Hematopoietic multipotent progenitor cell treated with erythropoietin and hydrocortisone succinate and interleukin-3 and kit ligand, for 17 days (in vitro differentiated cells): ENCODE results near the gene HIPK2.

Experiments
- DNase-seq: peaks from one replicate; pipeline ENCODE4 v3.0.0-alpha.2; 2015; ENCODE audit warnings: low spot score

HIPK2 gene

DNA sequence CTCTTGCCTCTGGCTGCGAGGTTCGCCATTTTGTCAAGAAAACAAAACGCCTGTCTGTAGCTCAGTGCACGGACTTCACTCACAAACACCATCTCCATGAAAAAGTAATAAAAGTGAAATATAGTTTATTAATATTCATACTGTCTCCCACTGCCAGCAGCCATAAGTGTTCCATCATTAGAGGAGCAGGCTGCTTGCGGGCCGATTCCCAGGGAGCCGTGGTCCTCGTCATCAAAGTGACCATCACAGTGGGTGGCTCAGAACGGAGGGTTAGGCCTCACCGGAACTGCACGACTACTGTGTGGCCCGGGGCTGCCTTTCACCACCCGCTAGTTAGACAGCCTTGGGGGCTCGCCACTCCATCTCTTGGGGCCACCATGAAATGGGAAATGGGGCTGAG is 82.7 kb downstream of the HIPK2 start:
- no peak for DNase-seq

DNA sequence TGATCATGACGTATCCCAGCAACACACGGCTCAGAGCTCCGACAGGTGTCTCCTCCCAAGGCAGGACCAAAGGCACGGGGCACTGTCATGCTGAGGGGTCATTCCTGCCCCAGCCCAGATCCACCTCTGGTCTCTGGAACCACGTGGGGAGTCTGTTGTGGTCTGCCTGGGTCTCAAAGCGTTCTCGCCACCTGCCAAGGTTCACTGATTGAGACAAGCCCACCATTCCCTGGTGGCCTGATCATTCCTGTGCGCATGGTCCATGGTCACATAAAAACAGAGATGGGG is 83.5 kb downstream of the HIPK2 start:
- no peak for DNase-seq

- no peak for DNase-seq
These were observed 84.0 kb downstream of the HIPK2 start for GRCh38 chr7:139693651-139694388.

DNA sequence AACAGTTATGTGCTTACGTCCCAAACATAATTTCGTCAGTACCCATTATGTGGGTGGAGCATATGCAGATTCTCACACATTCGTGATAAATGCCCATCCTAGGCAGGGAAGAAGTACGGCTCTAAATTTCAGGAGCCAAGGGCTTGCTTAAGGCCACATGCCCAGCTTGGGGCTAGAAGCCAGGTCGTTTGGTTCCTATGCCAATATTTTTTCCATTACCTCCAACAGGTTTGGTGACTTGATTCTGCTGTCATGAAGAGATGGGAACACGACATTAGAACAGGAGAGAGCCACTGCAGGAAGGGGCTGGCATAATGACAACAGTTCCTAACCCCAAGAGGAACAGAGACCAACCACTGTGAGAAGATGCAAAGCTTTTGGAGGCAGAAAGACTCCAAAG is 85.1 kb downstream of the HIPK2 start:
- no peak for DNase-seq

GRCh38 chr7:139691253-139691781 is 86.5 kb downstream of the HIPK2 start:
- no peak for DNase-seq

DNA sequence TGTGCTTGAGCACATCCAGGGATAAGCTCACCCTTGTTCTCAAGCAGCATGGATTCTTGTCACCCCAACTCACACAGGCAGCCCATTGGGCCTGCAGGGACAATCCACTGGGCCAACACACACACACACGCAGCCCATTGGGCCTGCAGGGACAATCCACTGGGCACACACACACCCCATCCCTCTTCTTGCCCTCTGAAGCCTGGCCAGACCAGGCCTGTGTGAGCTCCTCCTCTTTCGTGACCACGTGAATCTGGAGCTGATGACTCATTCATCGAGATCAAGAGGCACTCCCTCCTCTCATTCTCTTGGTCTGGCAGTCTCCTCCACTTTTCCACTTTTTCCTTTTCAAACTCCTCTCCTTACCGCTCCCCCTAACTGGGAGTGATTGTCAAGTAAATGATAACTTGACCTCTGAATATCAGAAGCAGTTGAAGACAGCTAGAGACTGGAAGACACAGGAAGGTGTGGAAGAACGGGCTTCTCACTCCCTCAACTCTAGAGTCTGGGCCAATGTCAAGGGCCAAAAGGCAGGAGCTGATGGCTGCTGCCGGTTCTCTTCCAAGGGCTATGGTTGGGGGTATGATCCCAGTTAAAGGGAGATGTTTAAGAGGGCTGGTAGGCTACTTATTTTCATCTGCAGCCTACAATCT is 89.7 kb downstream of the HIPK2 start:
- DNase-seq, result no peak

GRCh38 chr7:139687211-139687954 is 90.4 kb downstream of the HIPK2 start:
- DNase-seq, result no peak

DNA sequence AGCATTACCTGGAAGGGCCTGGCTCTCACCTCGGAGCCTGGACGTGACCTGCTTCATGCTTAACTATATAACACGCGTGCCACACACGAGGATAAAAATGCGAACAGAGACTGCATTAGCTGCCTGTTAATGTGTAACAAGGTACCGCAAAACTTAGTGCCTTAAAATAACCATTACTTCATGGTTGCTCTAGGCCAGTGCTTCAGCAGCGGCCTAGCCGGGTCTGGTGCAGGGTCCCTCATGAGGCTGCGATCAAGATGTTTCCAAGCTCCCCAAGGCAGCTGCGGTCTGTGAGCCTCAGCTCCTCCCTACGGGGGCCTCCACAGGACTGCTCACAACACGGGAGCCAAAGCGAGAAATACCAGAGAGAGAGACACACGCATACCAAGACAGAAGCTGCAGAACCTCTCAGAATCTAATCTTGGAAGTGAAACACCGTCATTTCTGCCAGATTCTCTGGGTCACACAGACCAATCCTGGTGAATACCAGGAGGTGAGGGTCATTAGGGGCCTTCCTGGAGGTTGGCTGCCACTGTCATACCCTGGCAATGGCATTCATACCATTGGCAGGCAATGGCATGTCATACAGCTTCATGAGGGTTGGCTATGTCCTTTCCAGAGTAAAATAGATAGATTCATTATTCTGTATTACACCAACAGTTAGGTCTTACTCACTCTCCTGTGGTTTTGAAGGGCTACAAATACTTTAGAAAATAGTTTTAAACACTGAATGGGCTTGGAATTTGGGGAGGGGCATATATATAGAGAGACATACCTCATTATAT is 94.5 kb downstream of the HIPK2 start:
- no peak for DNase-seq

GRCh38 chr7:139682136-139683013 is 95.4 kb downstream of the HIPK2 start:
- DNase-seq, result no peak

GRCh38 chr7:139681812-139682135 is 96.0 kb downstream of the HIPK2 start:
- no peak for DNase-seq

GRCh38 chr7:139681463-139681755 is 96.4 kb downstream of the HIPK2 start:
- DNase-seq, result no peak

DNA sequence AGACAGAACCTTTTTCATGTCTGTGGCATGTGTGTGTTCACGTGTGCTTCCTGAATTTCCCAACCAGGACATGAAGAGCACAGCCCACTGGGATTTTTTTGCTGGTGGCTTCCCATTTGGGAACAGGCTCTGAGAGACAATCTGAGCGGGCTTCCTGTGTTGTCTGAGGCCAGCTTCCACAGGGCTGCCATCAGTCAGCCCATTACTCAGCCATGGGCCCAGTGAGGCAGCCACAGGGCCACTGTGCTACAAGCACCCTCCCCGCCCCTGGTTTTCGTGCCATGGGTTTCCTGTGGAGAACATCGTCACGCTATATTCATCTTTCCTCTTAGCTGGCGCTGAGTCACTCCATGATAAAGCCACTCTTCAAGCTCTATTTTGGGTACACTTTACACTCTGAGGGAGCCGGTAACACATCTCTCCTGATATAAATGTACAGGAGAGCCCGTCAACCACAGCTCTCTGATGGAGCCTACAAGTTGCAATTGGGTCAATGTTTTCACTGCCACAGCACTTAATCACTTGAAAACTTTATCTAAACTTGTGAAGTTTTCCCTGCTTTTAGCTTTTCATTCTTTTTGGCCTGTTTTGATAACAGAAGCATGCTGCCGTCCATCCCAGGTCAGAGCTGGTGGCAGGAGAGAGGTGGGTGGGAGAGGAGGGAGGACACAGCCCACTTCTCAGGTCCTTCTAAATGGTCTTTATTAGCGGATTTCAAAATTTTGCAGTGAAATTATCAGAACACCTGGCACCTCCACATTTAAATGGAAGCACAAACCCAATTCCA is 96.9 kb downstream of the HIPK2 start:
- no peak for DNase-seq

DNA sequence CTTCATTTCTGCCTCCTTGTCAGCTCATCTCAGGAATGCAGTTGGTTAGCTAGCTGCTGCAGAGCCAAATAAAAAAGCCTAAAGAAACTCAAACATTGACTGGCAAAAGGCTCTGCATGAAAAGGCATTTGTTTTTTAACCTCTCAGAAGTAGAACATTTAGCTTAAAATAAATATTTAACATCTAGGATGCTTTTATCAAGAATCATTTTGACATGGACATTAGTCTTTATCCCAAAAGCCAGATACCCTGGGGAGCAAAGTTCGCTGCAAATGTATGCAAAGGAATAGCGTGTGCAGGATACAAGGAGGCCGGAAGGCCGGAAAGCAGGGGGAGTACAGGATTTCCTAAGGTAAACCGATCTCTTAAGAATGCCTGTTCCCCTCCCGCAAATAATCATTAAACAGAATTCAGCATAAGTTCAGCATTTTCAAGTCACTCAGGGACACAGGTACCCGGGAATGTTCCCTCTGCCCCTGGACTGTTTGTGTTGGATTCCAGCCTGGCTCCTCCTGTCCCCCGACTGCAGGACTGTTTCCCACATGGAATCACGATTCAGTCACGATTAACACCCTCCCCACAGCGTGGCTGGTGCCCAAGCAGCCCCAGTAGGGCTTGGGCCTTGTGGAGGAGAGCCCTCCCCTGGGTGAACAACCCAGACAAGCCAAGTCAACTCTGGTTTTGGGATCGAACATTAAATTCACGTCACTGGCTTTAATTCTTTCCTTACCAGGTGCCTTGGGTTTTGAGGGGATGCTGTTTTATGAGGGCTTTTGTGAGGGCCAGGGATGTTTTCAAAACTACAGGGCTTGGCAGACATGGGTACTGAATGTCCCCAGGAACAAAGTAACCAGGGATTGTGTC is 97.8 kb downstream of the HIPK2 start:
- DNase-seq, result no peak

DNA sequence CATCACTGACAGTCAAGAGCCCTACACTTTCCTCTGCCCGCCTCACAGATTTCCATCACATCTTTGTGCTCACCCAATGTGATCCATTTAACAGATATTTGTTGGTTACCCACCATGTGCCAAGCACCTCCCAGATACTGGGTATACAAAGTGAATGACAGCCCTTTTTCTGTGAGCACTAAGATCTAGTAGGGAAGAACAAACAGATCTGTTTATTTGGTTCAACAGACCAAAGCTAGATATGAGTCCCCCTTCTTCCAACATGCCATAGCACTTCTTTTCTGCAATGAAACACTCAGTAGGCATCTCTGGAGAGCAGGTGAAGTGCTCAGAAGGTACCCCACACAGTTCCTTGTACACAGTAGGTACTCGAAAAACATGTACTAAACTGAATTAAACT is 101.4 kb downstream of the HIPK2 start:
- no peak for DNase-seq

- no peak for DNase-seq
These were observed 102.4 kb downstream of the HIPK2 start for GRCh38 chr7:139675127-139676125.

DNA sequence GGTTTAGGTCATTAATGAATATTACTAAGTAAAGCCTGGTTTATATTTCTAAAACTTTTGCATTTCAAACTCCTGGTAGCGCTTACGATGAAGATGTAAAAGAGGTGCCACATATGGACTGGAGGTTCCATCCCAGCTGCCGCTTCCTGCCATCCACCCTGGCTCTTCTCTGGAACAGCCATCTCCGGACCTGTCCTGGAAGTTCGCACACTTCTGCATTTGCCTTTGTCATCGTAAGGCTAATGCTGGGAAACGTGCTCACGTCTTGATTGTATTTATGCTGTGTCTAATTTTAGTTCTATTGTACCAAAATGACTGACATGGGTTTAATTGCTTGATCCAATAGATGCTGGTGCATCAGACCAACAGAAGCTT is 103.1 kb downstream of the HIPK2 start:
- no peak for DNase-seq

DNA sequence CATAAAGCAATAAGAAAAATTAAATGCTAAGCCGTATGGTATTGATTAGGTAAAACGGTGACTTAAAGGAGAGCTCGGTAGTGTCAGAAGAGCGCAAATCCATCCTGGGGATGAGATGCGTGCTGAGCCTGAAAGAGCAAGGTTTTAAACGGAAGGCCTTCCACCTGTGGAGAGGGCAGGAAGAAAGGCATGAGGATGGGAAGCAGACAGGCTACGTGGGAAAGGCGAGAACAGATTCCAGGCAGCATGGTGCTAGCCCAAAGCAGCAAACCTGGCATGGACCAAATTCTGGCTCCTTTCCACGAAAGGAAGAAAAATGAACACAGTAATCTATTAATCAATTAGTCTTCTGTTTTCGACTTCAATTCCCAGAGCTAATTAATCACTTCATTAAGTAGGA is 103.5 kb downstream of the HIPK2 start:
- DNase-seq, result no peak

DNA sequence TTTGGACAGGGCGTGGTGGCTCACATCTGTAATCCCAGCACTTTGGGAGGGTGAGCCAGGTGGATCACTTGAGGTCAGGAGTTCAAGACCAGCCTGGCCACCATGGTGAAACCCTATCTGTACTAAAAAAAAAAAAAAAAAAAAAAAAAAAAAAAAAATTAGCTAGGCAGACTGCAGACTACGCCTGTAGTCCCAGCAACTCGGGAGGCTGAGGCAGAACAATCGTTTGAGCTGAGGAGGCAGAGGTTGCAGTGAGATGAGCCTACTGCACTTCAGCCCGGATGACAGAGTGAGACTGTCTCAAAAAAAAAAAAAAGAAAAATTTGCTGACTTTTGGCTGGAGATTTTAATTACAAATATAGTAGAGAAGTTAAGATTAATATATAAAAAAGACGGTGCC is 104.0 kb downstream of the HIPK2 start:
- no peak for DNase-seq

- DNase-seq, result no peak
These were observed 104.6 kb downstream of the HIPK2 start for GRCh38 chr7:139673230-139673629.
